Retinal pigment epithelial cell (primary cell): ENCODE results near the gene AEBP2.

ENCODE experiments used
- DNase-seq: peaks from one replicate; pipeline ENCODE4 v3.0.0-alpha.2; 2010; ENCODE audit warnings: low read depth
- H3K4me3 ChIP-seq: 2 replicates; pipeline ENCODE4 v1.5.1; 2011; ENCODE audit warnings: mild to moderate bottlenecking, low read length, control low read depth, moderate library complexity
- TF ChIP-seq, protein P1 (sequence below): conservative IDR thresholded peaks from 2 replicates; pipeline ENCODE4 v1.5.1; 2011; ENCODE audit warnings: low read depth, low read length, control low read depth, inconsistent platforms

AEBP2 gene

GRCh38 chr12:19507823-19508222, 68.5 kb downstream of the AEBP2 start:
- no peak overlapping the region for H3K4me3 ChIP-seq
- DNase-seq: no peak
- TF ChIP-seq, protein P1, sequence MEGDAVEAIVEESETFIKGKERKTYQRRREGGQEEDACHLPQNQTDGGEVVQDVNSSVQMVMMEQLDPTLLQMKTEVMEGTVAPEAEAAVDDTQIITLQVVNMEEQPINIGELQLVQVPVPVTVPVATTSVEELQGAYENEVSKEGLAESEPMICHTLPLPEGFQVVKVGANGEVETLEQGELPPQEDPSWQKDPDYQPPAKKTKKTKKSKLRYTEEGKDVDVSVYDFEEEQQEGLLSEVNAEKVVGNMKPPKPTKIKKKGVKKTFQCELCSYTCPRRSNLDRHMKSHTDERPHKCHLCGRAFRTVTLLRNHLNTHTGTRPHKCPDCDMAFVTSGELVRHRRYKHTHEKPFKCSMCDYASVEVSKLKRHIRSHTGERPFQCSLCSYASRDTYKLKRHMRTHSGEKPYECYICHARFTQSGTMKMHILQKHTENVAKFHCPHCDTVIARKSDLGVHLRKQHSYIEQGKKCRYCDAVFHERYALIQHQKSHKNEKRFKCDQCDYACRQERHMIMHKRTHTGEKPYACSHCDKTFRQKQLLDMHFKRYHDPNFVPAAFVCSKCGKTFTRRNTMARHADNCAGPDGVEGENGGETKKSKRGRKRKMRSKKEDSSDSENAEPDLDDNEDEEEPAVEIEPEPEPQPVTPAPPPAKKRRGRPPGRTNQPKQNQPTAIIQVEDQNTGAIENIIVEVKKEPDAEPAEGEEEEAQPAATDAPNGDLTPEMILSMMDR: peak; percentile 27

DNA sequence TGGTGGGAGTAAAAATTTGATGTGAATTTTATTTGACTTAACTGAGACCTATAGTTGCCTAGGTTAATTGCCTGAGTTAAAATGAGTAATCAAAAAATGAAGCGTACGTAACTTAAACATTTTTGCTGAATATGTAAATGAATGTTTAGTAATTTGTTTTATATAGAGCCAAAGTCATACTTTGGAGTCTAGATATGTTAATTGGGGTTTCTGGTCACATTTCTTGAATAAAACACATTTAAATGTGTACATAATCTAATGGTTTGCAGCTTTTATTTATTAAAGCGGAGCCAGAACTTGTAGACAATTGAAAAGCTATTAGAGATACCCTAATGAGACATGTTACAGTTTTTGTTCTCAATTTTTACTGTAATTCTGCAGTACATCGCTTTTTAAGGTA, 71.2 kb downstream of the AEBP2 start:
- H3K4me3 ChIP-seq: no peak overlapping the region
- TF ChIP-seq, protein P1: no peak
- DNase-seq: no peak

DNA sequence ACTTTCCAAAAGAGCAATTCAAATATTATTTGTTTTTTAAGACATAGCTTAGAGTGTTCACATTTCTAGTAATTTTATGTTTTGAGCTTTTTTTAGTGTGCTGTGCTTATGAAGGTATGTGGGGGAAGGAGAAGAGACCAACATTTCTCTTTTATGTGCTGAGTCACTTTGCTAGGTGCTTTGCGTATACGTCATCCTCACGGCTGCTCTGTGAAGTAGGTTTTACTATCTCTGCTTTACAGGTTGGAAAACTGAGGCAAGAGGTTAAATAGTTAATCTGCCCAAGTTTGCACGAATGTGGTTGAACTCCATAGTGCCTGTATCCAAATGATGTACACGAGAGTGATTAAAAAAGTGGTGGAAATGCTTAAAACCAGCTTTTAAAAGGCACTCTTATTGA, 75.9 kb downstream of the AEBP2 start:
- TF ChIP-seq, protein P1: no peak
- DNase-seq: no peak
- no peak overlapping the region for H3K4me3 ChIP-seq

GRCh38 chr12:19517583-19517982, 78.3 kb downstream of the AEBP2 start:
- H3K4me3 ChIP-seq: no peak overlapping the region
- TF ChIP-seq, protein P1: no peak
- no peak for DNase-seq

DNA sequence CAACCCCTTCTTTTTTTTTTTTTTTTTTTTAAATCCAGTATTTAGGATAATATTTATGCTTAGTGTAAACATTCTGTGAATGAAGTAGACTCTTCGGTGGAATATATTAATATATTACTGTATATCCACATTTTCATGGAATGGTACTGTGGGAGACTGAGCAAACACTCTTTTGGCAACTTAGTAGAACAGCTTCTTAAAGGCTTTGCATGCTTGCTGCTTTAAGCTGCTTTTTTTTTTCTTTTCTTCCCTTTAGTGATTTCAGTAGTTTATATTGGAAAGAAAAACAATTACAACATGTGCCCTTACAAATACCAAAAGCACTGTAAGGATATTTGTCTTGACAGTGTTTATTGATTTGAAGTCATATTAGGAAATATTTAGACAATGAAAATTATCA, 78.9 kb downstream of the AEBP2 start:
- TF ChIP-seq, protein P1: no peak
- no peak for DNase-seq
- H3K4me3 ChIP-seq: no peak overlapping the region

GRCh38 chr12:19520646-19521415, 81.5 kb downstream of the AEBP2 start:
- H3K4me3 ChIP-seq: no peak overlapping the region
- DNase-seq: no peak
- TF ChIP-seq, protein P1: no peak

DNA sequence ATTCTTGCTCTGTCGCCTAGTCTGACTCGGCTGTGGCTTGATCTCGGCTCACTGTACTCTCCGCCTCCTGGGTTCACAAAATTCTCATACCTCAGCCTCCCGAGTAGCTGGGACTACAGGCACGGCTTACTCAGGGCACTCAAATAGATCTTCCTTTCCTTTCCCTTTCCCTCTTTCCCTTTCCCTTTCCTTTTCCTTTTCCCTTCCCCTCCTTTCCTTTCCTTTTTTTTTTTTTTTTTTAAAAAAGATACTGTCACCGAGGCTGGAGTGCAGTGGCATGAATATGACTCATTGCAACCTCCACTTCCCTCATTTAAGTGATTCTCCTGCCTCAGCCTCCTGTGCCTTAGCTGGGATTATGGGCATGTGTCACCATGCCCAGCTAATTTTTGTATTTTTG, 86.0 kb downstream of the AEBP2 start:
- H3K4me3 ChIP-seq: no peak overlapping the region
- DNase-seq: no peak
- TF ChIP-seq, protein P1: no peak
